T47D (cell line): ENCODE measurements around the gene CUTA.
"Not testable (repeated sequence)": the region's sequence is repeated elsewhere in the genome, so short reads cannot be mapped to it uniquely, and the experiment has no call there.

ENCODE experiments used
- DNase-seq, 2 experiments: peaks; one replicate each; pipeline versions ENCODE4 v3.0.0 to v3.0.0-alpha.2; 2011 to 2012; ENCODE audit warnings: low read depth in 1 of 2, low spot score in 1 of 2
- JUND ChIP-seq: IDR thresholded peaks from 2 replicates; pipeline ENCODE4 v1.6.1; 2012; ENCODE audit warnings: low read depth
- in situ Hi-C: cut with HindIII; loops from 2 replicates; pipeline ENCODE4 v1.10.0; 2016; ENCODE audit warnings: low sequenced_read_pairs, low pct_unique_long_range_greater_than_20kb

Gene CUTA

DNA sequence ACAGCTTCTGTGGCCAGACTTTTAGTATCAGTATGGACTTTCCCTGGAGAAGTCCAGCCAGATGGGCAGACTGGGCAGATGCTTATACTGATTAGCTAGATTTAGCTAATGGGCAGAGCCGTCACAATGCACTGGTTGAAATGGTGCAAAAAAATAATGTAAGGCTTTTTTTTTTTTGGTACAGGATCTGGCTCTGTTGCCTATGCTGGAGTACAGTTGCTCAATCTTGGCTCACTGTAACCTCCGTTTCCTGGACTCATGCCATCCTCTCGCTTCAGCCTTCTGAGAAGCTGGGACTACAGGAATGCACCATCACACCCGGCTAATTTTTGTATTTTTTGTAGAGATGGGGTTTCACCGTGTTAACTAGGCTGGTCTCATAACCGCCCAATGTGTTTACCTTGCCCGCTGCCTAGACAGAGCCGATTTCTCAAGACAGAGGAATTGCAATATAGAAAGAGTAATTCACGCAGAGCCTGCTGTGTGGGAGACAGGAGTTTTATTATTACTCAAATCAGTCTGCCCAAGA, 42.7 kb downstream of the CUTA start:
- DNase-seq = peak in 1 of 2 experiments; percentile 77
- TF ChIP-seq JUND = no peak
- in situ Hi-C loops = no loop called here

DNA sequence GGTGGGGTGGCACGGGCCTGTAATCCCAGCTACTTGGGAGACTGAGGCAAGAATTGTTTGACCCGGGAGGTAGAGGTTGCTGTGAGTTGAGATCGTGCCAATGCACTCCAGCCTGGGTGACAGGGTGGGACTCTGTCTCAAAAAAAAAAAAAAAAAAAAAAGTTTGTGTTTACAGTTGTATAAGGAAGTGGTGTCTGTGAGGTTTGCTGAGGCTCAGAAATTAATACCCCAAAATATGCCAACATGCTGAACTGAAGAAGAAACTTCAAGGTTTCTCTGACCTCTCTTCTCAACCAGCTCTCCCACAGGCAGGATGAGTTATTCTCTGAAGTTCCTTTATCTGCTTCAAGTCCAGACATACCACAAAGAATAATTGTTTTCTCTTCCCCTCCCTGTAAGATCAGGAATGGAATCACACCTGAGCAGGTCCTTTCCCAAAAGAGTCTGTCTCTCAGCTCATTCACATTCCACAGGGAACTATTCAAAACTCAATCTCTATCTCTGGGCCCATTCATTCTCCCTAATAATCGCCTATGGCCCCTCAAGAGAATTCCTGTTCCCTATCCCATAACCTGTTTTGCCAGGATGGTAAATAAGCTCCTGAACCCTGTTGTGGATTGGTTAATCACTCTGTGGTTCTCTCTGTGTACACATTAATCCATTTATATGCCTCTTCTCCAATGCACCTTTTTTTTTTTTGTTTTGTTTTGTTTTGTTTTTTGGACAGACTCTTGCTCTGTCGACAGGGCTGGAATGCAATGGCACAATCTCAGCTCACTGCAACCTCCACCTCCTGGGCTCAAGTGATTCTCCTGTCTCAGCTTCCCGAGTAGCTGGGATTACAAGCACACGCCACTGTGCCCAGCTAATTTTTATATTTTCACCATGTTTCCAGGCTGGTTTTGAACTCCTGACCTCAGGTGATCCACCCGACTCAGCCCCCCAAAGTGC, 43.7 kb downstream of the CUTA start:
- peak in 1 of 2 experiments; percentile 78 for DNase-seq
- in situ Hi-C loops = no loop called here
- TF ChIP-seq JUND = no peak

DNA sequence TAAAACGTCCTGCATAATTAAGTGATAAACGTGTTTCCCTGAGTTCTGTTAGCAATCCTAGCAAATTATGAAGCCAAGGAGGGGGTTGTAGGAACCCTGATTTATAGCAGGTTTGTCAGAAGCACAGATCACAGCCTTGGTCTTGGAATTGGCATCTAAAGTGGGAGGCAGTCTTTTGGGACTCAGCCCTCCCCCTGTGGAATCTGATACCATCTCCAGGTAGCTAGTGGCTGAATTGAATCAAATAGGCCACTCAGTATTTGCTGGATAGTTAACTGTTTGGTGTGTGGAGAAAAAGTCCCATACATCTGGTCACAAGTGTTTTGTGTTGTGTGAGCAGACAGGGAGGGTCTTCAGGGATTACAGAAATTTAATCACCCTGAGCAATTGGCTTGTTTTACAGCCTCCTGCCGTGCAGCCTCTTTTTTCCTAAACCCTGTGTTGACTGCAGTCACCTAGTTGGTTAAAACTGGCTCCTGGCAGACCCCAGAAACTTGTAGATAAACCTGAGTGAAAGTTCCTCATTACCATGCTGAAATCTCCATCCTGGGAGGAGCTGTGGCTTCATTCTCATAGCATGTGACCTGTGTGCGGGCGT, 45.3 kb downstream of the CUTA start:
- no peak for TF ChIP-seq JUND
- DNase-seq = peak in 1 of 2 experiments; percentile 56
- in situ Hi-C loops = no loop called here

DNA sequence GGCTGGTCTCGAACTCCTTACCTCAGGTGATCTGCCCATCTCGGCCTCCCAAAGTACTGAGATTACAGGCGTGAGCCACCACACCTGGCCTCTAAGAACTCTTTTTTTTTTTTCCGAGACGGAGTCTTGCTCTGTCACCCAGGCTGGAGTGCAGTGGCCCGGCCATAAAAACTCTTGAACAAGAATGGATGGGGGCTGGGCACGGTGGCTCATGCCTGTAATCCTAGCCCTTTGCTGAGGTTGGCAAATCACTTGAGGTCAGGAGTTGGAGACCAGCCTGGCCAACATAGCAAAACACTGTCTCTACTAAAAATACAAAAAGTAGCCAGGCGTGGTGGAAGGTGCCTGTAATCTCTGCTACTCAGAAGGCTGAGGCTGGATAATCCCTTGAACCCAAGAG, 46.0 kb downstream of the CUTA start:
- in situ Hi-C loops, DNase-seq: not testable (repeated sequence)

DNA sequence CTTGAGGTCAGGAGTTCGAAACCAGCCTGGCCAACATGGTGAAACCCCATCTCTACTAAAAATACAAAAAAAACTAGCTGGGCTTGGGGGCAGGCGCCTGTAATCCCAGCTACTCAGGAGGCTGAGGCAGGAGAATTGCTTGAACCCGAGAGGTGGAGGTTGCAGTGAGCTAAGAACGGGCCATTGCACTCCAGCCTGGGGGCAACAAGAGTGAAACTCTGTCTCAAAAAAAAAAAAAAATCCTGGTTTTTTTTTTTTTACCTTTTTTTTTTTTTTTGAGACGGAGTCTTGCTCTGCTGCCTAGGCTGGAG, 50.2 kb downstream of the CUTA start:
- DNase-seq, in situ Hi-C loops: not testable (repeated sequence)

DNA sequence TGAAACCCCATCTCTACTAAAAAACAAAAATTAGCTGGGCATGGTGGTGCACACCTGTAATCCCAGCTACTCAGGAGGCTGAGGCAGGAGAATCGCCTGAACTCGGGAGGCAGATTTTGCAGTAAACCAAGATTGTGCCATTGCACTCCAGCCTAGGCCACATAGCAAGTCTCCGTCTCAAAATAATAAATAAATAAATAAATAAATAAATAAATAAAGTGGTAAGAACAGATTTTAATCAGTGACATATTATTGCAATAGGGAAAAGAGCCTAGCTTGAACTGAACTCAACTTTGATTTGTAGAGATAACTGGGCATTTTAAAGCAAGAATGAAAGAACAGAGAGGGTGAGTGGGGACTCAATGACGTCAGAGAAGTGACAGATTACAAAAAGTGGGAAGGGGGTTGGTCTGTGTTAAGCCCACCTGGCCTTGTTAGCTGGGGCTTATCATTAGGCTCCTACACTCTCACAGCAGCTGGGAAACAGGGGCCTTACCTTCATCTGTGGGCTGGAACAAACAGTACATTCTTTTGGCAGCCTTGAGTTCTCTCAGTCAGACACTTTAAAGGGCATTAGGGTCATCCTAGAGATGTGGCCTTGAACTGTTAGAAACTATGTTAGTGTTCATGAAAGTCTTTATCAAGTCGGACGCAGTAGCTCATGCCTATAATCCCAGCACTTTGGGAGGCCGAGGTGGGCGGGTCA, 50.7 kb downstream of the CUTA start:
- DNase-seq = no peak
- in situ Hi-C loops = no loop called here
- no peak for TF ChIP-seq JUND
